ENCODE measurements around the gene ZFP91.

DNA sequence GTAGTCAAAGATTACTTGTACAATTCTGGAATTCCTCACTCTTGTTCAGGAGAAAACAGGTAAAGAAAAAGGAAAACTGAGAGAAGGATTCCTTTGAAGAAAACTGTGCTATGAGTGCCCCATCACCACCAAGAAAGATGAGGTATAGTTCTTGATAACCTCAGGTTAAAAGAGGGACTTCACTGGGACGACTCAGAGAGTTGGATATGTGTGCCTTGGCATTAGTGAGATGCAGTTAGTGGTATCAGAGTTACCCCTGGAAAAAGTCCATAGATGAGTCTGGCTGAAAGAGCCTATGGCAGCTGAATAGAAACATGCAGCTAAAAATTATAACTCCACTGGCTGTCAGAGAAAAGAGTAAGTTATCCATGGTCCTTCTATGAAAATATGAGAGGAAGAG is 32.0 kb upstream of the ZFP91 start:
- TF ChIP-seq EZH2 (IDR thresholded peaks at IDR 0.05; ENCODE audit: borderline replicate concordance, low read depth, low read length, severe bottlenecking) (no peak), GATA2 (IDR thresholded peaks at IDR 0.05; ENCODE audit: insufficient read depth, insufficient read length, low read depth, low read length) (no peak), POLR2A (IDR thresholded peaks at IDR 0.05; ENCODE audit: low read depth, low read length) (no peak)

All from endothelial cell of umbilical vein (primary cell).